Type B pancreatic cell (in vitro differentiated cells): ENCODE data around the gene SERBP1. TPM values are rescaled to one million over a fixed set of nuclear protein-coding genes. Genes with fewer than 3 reads are reported as not detected.

Source experiments
- DNase-seq: peaks from one replicate; pipeline ENCODE4 v3.0.0; 2021; ENCODE audit warnings: mixed read lengths; ENCODE audit not compliant: unreplicated experiment; ENCODE audit errors: extremely low spot score
- H3K27ac Mint-ChIP-seq: 2 replicates; pipeline ENCODE4 v1.8.0; 2021; ENCODE audit warnings: mild to moderate bottlenecking, mixed read lengths
- H3K27me3 Mint-ChIP-seq: 2 replicates; pipeline ENCODE4 v1.8.0; 2021; ENCODE audit warnings: mixed read lengths
- H3K36me3 Mint-ChIP-seq: 2 replicates; pipeline ENCODE4 v1.8.0; 2021; ENCODE audit warnings: mixed read lengths
- H3K4me1 Mint-ChIP-seq: one replicate; pipeline ENCODE4 v1.8.0; 2021; ENCODE audit warnings: mixed read lengths; ENCODE audit not compliant: unreplicated experiment
- H3K4me3 Mint-ChIP-seq: 2 replicates; pipeline ENCODE4 v1.8.0; 2021; ENCODE audit warnings: mild to moderate bottlenecking, mixed read lengths
- H3K9me3 Mint-ChIP-seq: 2 replicates; pipeline ENCODE4 v1.8.0; 2021; ENCODE audit warnings: mixed read lengths
- CTCF ChIP-seq: fragments of 200-600 bp; sonication (generic); conservative IDR thresholded peaks from 2 replicates; pipeline ENCODE4 v1.5.0; 2021; ENCODE audit warnings: antibody characterized with exemption, mild to moderate bottlenecking
- total RNA-seq: library from RNA; stranded (reverse); gene quantifications from 2 replicates; pipeline ENCODE4 v1.2.1, GENCODE V29; 2021; ENCODE audit warnings: low replicate concordance

The SERBP1 gene
- total RNA-seq, 1 donor from 2014 or later: 277 TPM

GRCh38 chr1:67393240-67393639 lies 37.0 kb downstream of the SERBP1 start:
- no peak overlapping the region for H3K27ac Mint-ChIP-seq
- peaks cover 5% of the 10 kb centered on the region for H3K36me3 Mint-ChIP-seq
- no peak for TF ChIP-seq CTCF
- no peaks in the 10 kb centered on the region for H3K9me3 Mint-ChIP-seq
- no peaks in the 10 kb centered on the region for H3K4me1 Mint-ChIP-seq
- no peak for DNase-seq
- no peaks in the 10 kb centered on the region for H3K27me3 Mint-ChIP-seq
- H3K4me3 Mint-ChIP-seq: no peak overlapping the region

GRCh38 chr1:67390041-67390887 lies 39.9 kb downstream of the SERBP1 start:
- DNase-seq: no peak
- Mint-ChIP-seq H3K27me3 (no peaks in the 10 kb centered on the region), H3K4me1 (no peaks in the 10 kb centered on the region), H3K4me3 (no peak overlapping the region), H3K27ac (no peak overlapping the region), H3K9me3 (peaks cover under 1% of the 10 kb centered on the region), H3K36me3 (no peaks in the 10 kb centered on the region)
- TF ChIP-seq CTCF: no peak

GRCh38 chr1:67383999-67384638 lies 46.1 kb downstream of the SERBP1 start:
- Mint-ChIP-seq H3K27ac (no peak overlapping the region), H3K9me3 (peaks cover 18% of the 10 kb centered on the region), H3K4me3 (no peak overlapping the region), H3K27me3 (no peaks in the 10 kb centered on the region), H3K36me3 (peaks cover 15% of the 10 kb centered on the region), H3K4me1 (no peaks in the 10 kb centered on the region)
- no peak for TF ChIP-seq CTCF
- no peak for DNase-seq

- Mint-ChIP-seq H3K4me1 (no peaks in the 10 kb centered on the region), H3K4me3 (no peak overlapping the region), H3K27me3 (no peaks in the 10 kb centered on the region), H3K9me3 (peaks cover 18% of the 10 kb centered on the region), H3K27ac (no peak overlapping the region), H3K36me3 (peaks cover 15% of the 10 kb centered on the region)
- no peak for TF ChIP-seq CTCF
- DNase-seq: no peak
These were observed 47.9 kb downstream of the SERBP1 start for GRCh38 chr1:67382292-67382691.

GRCh38 chr1:67381154-67381553 lies 49.0 kb downstream of the SERBP1 start:
- Mint-ChIP-seq H3K36me3 (peaks cover 15% of the 10 kb centered on the region), H3K9me3 (peaks cover 18% of the 10 kb centered on the region), H3K4me1 (peaks cover 9% of the 10 kb centered on the region), H3K27ac (no peak overlapping the region), H3K4me3 (no peak overlapping the region), H3K27me3 (no peaks in the 10 kb centered on the region)
- no peak for TF ChIP-seq CTCF
- DNase-seq: no peak
